Endothelial cell of umbilical vein (primary cell): ENCODE results near the gene NPPC. TPM values are rescaled to one million over a fixed set of nuclear protein-coding genes. Genes with fewer than 3 reads are reported as not detected.

Source experiments
- BruUV-seq: library from RNA; stranded (reverse); fragments of 400-500 nt; replicated peaks from 2 replicates; lab custom pipeline; 2021; lab: Mats Ljungman, UMichigan
- CTCF ChIA-PET: fragments of 300-600, 350-600 bp; sonication (Branson Sonifier 250); formaldehyde crosslinking; loops from one replicate; lab custom pipeline; 2021; ENCODE audit warnings: antibody characterized with exemption, inconsistent platforms; lab: Charles Lee
- POLR2A ChIA-PET: fragments of 300-600, 350-600 bp; sonication (Branson Sonifier 250); formaldehyde crosslinking; loops from one replicate; lab custom pipeline; 2021; ENCODE audit warnings: antibody characterized with exemption, inconsistent platforms; lab: Charles Lee
- DNase-seq: peaks from one replicate; pipeline ENCODE4 v3.0.0-alpha.2; 2011; ENCODE audit warnings: low read depth, low spot score
- FAIRE-seq: peaks from 2 replicates; lab custom pipeline; 2011; peaks lifted over from hg19 to GRCh38; lab: Jason Lieb, UNC
- H2AFZ ChIP-seq: 2 replicates; pipeline ENCODE4 v1.6.0; 2012; ENCODE audit warnings: low read depth, low read length, control low read depth, inconsistent platforms
- H3K27ac ChIP-seq: 2 replicates; pipeline ENCODE4 v1.5.1; 2011; ENCODE audit warnings: low read depth, mild to moderate bottlenecking, control low read depth, low read length, moderate library complexity; ENCODE audit not compliant: insufficient read depth
- H3K27me3 ChIP-seq, 2 experiments: 2 replicates each; pipeline versions ENCODE4 v1.6.0 to v1.6.1; 2011; ENCODE audit warnings: low read length in 2 of 2, mixed read lengths in 1 of 2; ENCODE audit not compliant: control insufficient read depth in 2 of 2, insufficient read depth in 2 of 2
- H3K36me3 ChIP-seq, 2 experiments: 2 replicates in 1 of 2; 3 replicates in 1 of 2; pipeline ENCODE4 v1.5.1; 2011; ENCODE audit warnings: low read length in 2 of 2, mild to moderate bottlenecking in 1 of 2, moderate library complexity in 1 of 2; ENCODE audit not compliant: control insufficient read depth in 2 of 2, insufficient read depth in 2 of 2; ENCODE audit errors: extremely low read depth in 1 of 2
- H3K4me1 ChIP-seq: 3 replicates; pipeline ENCODE4 v1.5.1; 2011; ENCODE audit warnings: mild to moderate bottlenecking, low read length; ENCODE audit not compliant: control insufficient read depth, insufficient read depth; ENCODE audit errors: extremely low read depth
- H3K4me2 ChIP-seq: 2 replicates; pipeline ENCODE4 v1.6.1; 2011; ENCODE audit warnings: low read length, control low read depth, mixed read lengths; ENCODE audit not compliant: insufficient read depth
- H3K4me3 ChIP-seq, 3 experiments: fragments of 200-600 bp in 1 of 3; sonication (generic), shearing (Covaris generic) in 1 of 3; replicated peaks in 1 of 3; 2 replicates each; pipeline ENCODE4 v1.5.1; 2011 to 2016; ENCODE audit warnings: control low read depth in 3 of 3, low read length in 3 of 3, mild to moderate bottlenecking in 2 of 3, inconsistent platforms in 1 of 3, low read depth in 1 of 3, moderate library complexity in 1 of 3; ENCODE audit not compliant: insufficient read depth in 1 of 3
- H3K79me2 ChIP-seq: 2 replicates; pipeline ENCODE4 v1.6.0; 2012; ENCODE audit warnings: low read length, inconsistent platforms; ENCODE audit not compliant: control insufficient read depth, insufficient read depth
- H3K9ac ChIP-seq: replicated peaks from 2 replicates; pipeline ENCODE3; 2011; ENCODE audit warnings: low read length, control low read depth; ENCODE audit not compliant: insufficient read depth; ENCODE audit errors: extremely low read depth
- H3K9me1 ChIP-seq: replicated peaks from 3 replicates; pipeline ENCODE4 v1.6.0; 2011; ENCODE audit warnings: mild to moderate bottlenecking, low read length; ENCODE audit not compliant: control insufficient read depth, insufficient read depth; ENCODE audit errors: extremely low read depth
- H3K9me3 ChIP-seq: replicated peaks from 2 replicates; pipeline ENCODE4 v1.5.1; 2012; ENCODE audit warnings: low read length, inconsistent platforms; ENCODE audit not compliant: control insufficient read depth, insufficient read depth
- H4K20me1 ChIP-seq: replicated peaks from 2 replicates; pipeline ENCODE3; 2011; ENCODE audit warnings: mild to moderate bottlenecking, low read length; ENCODE audit not compliant: control insufficient read depth, insufficient read depth; ENCODE audit errors: extremely low read depth
- CTCF ChIP-seq, 2 donors: IDR thresholded peaks; 1 replicate in 1 of 2; 2 replicates in 1 of 2; pipeline ENCODE4 v1.5.1; 2011; ENCODE audit warnings: low read length in 2 of 2, mild to moderate bottlenecking in 2 of 2, moderate library complexity in 2 of 2, control low read depth in 1 of 2, inconsistent platforms in 1 of 2, low read depth in 1 of 2; ENCODE audit not compliant: insufficient read depth in 1 of 2; ENCODE audit errors: extremely low read depth in 1 of 2
- EZH2 ChIP-seq: IDR thresholded peaks from 2 replicates; pipeline ENCODE4 v1.6.1; 2012; ENCODE audit warnings: borderline replicate concordance, low read depth, mild to moderate bottlenecking, moderate library complexity, low read length, inconsistent platforms; ENCODE audit not compliant: severe bottlenecking
- FOS ChIP-seq: IDR thresholded peaks from 2 replicates; pipeline ENCODE4 v1.6.1; 2011; ENCODE audit warnings: mild to moderate bottlenecking, low read length, moderate library complexity, borderline replicate concordance; ENCODE audit not compliant: insufficient read depth
- GATA2 ChIP-seq: IDR thresholded peaks from 2 replicates; pipeline ENCODE4 v1.7.0; 2011; ENCODE audit warnings: low read depth, mild to moderate bottlenecking, moderate library complexity, mixed read lengths, low read length; ENCODE audit not compliant: insufficient read length, insufficient read depth
- JUN ChIP-seq: IDR thresholded peaks from 2 replicates; pipeline ENCODE4 v1.6.1; 2011; ENCODE audit warnings: borderline replicate concordance, low read depth; ENCODE audit not compliant: insufficient read length, insufficient read depth
- MAX ChIP-seq: IDR thresholded peaks from 2 replicates; pipeline ENCODE4 v1.6.1; 2011; ENCODE audit not compliant: insufficient read depth, insufficient read length
- MYC ChIP-seq: IDR thresholded peaks from one replicate; pipeline ENCODE4 v1.6.1; 2011; ENCODE audit warnings: mild to moderate bottlenecking, low read depth, low read length
- POLR2A ChIP-seq: IDR thresholded peaks from 2 replicates; pipeline ENCODE4 v1.6.1; 2012; ENCODE audit warnings: low read depth, mild to moderate bottlenecking, control low read depth, low read length
- POLR2AphosphoS5 ChIP-seq: IDR thresholded peaks from 2 replicates; pipeline ENCODE4 v1.6.1; 2012; ENCODE audit warnings: low read depth, mild to moderate bottlenecking, control low read depth, low read length, moderate library complexity; ENCODE audit not compliant: insufficient read depth
- dilution Hi-C: fragments of 300-500 bp; cut with MboI; formaldehyde crosslinking; loops from one replicate; pipeline ENCODE4 v1.15.0; 2019; ENCODE audit warnings: low sequenced_read_pairs; ENCODE audit not compliant: extremely low pct_ligation_motif_present
- intact Hi-C: fragments of 100-400 bp; cut with micrococcal nuclease; formaldehyde crosslinking; loops from one replicate; pipeline ENCODE4 v1.10.0; 2022
- polyA plus RNA-seq, 4 experiments: library from polyadenylated mRNA; depleted of rRNA in 3 of 4; stranded (reverse) in 3 of 4; unstranded in 1 of 4; fragments of >200 nt; gene quantifications; 2 replicates each; pipeline versions ENCODE4 v1.2.1 to v1.2.3, GENCODE V29; 2011 to 2012; ENCODE audit warnings: missing spikeins in 1 of 4
- total RNA-seq: library from RNA; stranded (reverse); gene quantifications from 2 replicates; pipeline ENCODE4 v1.2.3, GENCODE V29; 2021

The NPPC gene
- total and polyA plus RNA-seq, 2 donors (not counting 3 experiments of a cell fraction or from before 2014, with no cell fraction given): not detected

GRCh38 chr2:231911381-231911780, 14.8 kb downstream of the NPPC start:
- Histone ChIP-seq H3K4me1 (no peaks in the 10 kb centered on the region), H2AFZ (no peak overlapping the region), H4K20me1 (no peaks in the 10 kb centered on the region), H3K36me3 (no peaks in the 10 kb centered on the region), H3K9ac (no peak overlapping the region), H3K4me2 (no peak overlapping the region), H3K9me1 (no peaks in the 10 kb centered on the region), H3K27ac (no peak overlapping the region), H3K27me3 (peaks cover 0 to 4% of the 10 kb centered on the region in 2 experiments), H3K79me2 (no peaks in the 10 kb centered on the region), H3K9me3 (no peaks in the 10 kb centered on the region), H3K4me3 (no peak overlapping the region)
- dilution Hi-C loops (no loop called here), intact Hi-C loops (no loop called here)
- no peak for DNase-seq
- BruUV-seq: no TSS peak
- POLR2A ChIA-PET: no interaction called here
- TF ChIP-seq JUN (no peak), EZH2 (no peak), CTCF (IDR thresholded peaks at IDR 0.05; ENCODE audit: extremely low read depth in 1 of 2, insufficient read depth in 1 of 2, low read depth in 1 of 2, low read length in 2 of 2) (no peak), POLR2AphosphoS5 (no peak), MYC (no peak), MAX (no peak), POLR2A (no peak), GATA2 (no peak), FOS (no peak)
- CTCF ChIA-PET: interaction anchor here (1.4 to 4.5 kb wide), 2 partner anchors 12 to 14 kb away, joined by 8 to 27 read pairs; no protein-coding TSS in a partner anchor
- FAIRE-seq: no peak
